HG03571 (cell line): ENCODE results near the gene NOS1.

Experiments
- ATAC-seq: cut with Tn5 transposase; IDR thresholded peaks from one replicate; pipeline ENCODE4 v1.9.1; 2021; ENCODE audit not compliant: unreplicated experiment

The NOS1 gene

DNA sequence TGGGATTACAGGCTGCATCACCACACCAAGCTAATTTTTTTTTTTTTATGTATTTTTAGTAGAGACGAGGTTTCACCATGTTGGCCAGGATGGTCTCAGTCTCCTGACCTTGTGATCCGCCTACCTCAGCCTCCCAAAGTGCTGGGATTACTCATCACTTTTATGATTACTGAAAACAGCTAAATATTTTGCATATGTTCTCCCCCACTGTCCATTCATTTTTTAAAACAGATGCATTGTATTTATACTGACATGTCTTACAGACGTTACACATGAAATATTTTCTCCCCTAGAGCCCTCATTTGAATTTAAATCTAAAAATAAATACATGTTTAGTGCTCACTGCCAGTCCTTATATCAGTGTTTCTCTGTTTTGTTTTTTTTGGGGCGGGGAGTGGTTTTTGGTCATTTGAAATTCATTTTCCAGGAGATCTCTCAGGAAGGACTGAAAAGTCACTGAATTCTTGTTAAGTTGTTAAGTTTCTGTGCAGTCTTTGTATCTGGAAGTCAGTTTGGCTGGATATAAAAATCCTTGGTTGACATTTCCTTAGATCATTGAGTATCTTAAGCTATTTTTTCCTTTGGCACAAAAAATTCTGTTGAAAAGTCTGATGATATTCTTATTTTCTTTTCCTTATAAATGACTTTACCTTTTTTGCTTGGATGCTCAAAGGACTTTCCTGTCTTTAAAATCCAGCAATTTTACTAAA is 180.5 kb downstream of the NOS1 start:
- ATAC-seq, result no peak

DNA sequence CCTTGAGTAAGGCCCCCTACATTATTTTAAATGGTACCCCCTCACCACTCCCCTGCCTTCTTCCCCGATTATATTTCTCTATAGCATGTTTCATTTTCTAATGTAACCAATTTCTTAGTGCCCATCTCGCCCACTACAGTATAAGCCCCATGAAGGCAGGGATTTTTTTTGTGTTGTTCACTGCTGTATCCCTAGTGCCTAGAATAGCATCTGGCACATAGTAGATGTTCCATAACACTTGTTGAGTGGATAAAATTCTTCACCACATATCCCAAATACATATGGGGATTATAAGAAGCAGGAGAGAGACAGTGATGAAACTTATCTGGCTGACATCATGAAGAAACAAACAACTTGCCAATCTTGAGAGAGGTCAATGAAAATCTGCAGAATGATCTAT is 182.7 kb downstream of the NOS1 start:
- ATAC-seq, result no peak

DNA sequence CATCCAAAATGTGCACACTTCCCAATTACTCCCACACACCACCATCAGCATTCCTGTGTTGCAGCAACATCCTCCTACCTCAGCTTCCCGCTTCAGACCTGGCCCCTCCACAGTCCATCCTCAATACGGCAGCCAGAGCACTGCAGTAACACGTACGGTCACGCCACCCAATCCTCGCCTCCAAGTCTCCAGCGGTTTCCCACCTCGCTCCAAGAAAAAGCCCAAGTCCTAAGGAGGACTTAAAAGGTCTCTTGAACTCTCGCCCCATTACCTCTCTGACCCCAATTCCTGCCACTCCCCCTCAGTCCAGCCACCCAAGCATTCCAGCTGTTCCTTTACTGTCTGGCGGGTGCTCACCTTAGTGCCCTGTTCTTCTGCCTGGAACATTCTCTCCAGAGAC is 183.1 kb downstream of the NOS1 start:
- ATAC-seq, result no peak

DNA sequence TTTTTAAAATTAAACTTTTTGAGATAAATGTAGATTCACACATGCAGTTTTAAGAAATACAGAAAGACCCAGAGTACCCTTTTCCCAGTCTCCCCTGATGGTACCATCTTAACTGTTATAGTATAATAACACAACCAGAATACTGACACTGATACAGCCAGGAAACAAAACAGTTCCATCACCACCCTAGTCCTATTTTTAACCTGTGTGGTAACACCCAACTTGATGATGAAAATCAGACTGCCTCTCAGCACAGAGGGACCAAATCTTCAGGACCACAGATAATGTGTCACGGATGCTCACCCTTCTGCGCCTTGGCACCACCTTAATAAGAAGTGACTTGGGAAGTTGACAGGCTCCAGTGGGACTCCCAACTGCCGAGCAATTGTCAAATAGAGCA is 189.3 kb downstream of the NOS1 start:
- no peak for ATAC-seq

DNA sequence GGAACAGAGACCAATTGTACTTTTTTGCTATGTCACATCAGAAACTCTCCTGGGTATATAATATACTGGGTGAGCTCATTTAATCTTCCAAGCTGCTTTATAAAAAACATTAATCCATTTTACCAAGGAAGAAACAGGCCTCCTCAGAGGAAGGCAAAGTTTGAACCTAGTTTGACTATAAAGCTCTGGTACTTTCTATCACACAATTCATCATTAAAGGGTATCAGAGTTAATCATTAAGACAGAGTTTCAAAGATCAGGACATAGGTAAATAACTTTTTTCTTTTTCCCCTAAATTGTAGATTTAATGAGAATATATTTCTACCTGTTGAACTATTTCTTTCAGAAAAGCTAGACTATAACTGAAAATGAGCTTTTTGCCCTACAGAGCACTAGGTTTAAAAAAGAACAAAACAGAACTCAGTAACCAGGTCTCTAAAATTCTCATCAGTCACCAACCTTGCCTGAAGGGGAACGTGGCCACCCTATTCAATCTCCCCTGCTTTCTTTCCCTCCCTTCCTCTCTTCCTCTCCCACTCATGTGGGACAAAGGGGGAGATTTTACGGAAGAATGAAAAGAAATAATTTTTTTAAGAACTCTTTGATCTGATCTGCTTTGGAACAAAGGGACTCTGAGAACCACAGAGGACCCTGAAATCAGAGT is 189.8 kb downstream of the NOS1 start:
- no peak for ATAC-seq

DNA sequence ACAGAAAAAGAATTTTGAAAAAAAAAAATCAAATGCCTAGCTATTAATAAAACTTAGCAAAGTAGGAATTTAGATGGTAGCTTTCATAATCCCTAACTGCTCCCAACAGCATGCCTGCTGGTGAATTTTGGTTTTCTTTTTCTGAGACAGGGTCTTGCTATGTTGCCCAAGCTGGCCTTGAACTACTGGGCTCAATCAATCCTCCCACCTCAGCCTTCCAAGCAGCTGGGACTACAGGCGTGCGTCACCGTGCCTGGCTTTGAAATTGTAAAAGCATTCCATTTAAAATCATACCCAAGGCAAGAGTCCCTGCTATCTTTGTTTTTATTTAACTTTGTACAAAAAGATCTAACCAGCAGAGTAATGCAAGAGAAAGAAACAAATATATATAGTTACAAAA is 191.9 kb downstream of the NOS1 start:
- no peak for ATAC-seq

DNA sequence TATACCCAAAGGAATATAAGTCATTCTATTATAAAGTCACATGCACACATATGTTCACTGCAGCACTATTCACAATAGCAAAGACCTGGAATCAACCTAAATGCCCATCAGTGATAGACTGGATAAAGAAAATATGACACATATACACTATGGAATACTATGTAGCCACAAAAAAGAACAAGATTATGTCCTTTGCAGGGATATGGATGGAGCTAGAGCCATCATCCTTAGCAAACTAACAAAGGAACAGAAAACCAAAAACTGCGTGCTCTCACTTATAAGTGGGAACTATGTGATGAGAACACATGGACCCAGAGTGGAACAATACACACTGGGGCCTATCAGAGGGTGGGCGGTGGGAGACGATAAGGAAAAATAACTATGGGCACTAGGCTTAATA is 192.4 kb downstream of the NOS1 start:
- no peak for ATAC-seq

DNA sequence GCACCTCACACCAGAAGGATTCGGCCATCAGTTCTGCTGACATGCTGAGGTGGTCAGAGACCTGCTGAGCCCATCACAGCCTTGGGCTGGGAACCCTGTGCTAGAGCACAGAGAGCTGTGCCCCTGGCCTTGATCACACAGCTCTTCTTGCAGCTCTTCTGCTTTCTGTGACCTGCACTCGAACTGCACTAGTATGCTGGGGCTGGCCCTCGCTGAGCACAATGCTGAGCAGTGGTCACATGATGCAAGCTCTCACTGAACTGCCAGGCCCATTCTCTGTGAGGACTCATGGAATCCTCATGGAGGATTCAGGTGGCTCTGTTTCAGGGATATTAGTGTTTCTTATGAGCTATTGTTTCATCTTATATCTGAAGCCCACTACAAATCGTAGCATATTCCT is 193.7 kb downstream of the NOS1 start:
- no peak for ATAC-seq

DNA sequence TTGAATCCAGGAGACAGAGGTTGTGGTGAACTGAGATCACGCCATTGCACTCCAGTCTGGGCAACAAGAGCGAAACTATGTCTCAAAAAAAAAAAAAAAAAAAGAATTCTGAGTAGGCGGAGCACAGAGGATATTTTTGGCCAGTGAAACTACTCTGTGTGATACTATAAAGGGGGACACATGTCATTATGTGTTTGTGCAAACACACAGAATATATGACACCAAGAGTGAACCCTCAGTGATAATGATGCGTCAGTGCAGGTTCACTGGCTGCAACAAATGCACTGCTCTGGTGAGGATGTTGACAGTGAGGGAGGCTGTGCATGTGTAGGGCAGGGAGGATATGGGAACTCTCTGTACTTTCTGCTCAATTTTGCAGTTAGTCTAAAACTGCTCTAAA is 195.3 kb downstream of the NOS1 start:
- ATAC-seq, result no peak

DNA sequence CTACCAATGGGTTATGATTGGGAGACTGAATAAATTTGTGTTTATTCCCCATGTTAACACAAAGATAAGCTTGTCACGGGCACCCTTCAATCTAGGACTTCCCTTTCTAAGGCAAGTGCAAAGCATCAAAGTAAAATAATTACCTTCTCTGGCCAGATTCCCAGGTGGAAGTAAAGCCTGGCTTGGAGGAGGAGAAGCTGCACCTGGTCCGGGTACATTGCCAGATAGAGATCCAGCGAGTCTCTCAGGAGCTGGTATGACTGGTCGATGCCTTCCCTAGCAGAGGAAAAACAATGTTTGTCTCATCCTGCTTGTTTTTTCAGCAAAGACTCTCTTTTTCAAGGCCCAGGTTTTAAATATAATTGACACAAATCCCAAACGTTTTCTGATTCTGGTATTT is 196.1 kb downstream of the NOS1 start:
- ATAC-seq, result no peak

DNA sequence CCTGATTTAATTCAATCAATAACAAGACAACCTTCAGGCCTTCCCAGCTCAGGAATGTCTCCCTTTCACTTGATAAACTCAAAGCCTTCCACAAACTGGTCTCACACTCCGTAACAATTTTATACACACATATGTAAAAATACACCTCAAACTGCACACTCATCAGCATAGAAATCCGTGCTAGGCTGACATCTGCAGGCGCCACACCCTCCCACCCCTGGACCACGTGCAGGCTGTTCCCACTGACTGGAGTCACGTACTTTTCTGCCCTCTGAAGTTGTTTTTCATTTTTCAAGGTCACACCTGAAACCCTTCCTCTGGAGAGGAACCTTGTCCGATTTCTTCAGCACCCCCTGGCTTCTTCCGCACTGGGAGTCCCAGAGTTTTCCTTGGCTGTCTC is 198.8 kb downstream of the NOS1 start:
- ATAC-seq, result no peak

DNA sequence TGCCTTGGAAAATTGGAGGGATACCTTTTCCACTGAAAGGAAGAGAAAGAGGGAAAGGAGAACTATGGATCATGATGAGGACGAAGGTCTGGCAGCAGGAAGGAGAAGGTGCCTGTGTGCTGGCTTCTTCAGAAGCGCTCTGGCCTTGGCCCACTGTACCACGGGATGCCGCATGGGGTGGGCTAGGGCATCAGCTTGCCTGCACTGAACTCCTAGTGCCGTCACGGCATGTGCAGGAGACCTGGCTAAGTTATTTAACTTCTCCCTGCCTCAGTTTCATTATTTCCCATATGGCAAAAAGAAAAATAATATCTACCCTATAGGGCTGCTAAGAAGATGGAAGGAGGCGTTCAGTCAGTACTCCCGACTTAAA is 199.3 kb downstream of the NOS1 start:
- ATAC-seq, result no peak

DNA sequence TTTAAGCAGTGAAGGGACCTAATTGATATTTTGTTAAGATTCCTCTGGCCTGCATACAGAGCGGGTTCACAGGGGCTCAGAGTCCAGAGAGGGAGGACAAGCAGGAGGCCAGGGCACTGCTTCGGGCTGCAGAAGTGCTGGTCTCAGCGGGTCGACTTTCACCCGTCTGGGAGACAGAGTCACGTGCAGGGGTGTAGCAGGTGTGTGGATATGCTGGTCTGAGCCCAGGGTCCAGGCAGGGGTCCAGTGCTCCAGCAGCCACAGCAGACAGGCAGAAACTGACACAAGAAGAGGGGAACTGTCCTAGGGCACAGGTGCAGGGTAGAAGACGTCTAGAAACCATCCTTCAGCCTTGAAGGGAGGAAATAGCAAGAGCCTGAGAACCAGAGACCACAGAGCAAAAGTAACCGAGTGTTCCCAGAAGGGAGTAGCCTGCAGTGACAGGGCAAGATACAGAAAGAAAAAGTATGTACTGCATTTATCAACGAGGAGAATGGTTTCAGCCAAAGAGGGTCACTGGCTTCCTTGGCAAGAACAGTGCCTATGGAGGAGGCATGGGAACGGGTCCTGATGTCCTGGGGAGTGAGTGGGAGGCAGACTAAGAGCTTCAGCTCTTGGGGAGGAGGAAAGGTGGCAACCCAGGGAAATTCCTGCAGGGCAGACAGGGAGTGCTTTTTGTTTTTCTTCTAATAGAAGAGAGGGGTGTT is 199.8 kb downstream of the NOS1 start:
- no peak for ATAC-seq

DNA sequence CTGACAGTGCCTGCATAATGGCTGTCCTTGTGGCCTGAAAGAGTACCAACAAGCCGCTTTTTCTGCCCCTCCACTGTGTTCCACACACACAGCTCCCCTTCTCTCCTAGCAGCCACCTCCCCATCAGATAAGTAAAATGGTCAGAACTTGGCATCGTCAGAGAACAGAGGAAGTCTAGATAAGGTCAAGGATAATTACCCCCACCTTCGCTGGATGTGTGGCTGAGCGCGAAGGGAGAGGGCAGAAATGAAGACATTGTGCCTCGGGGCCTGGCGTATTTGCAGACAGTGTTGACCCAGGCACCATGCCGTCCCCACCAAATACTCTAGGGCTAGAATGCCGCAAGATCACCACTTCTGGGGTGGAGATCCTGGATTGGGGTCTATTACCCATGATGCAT is 201.8 kb downstream of the NOS1 start:
- no peak for ATAC-seq

DNA sequence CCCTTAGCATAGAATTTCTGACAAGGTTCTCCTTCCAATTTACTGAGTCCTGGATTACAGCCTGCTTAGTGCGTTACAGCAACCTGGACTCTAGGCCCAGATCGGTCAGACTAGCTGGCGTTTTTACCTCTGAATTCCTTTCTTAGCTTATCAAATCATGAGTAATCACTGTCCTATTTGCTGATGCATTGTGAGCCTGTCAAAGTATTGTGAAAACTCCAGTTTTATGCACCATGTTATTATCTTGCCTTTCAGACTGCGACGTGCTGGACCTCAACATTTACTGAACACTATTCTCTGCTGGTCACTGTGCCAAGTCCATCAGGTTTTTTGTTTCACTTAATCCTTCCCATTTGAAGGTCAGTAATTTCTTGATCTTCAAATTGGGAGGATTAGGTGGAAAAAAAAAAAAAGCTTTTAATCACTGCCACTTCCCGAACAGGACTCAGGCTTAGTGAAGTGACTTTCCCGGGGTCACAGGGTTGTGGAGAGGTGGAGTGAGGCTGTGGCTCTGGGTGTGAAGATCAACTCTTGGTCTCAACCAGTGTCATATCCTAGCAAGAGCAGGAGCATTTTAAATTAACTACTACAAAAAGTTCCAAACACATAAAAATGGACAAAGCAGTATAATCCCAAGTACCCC is 202.4 kb downstream of the NOS1 start:
- no peak for ATAC-seq
